Activated CD4-positive, alpha-beta T cell treated with anti-CD3 and anti-CD28 coated beads for 36 hours (primary cell): ENCODE data around the gene HSPE1. TPM values are rescaled to one million over a fixed set of nuclear protein-coding genes. Genes with fewer than 3 reads are reported as not detected.
"Not testable (repeated sequence)": the region's sequence is repeated elsewhere in the genome, so short reads cannot be mapped to it uniquely, and the experiment has no call there.

Experiments
- ATAC-seq: fragments of 200-7000 bp; cut with Tn5 transposase; one replicate; pipeline ENCODE4 v1.10.0; 2021; ENCODE audit warnings: mild to moderate bottlenecking, moderate library complexity
- CTCF ChIA-PET: fragments of 350-600 bp; sonication (Branson Sonifier 250); formaldehyde crosslinking; loops from one replicate; lab custom pipeline; 2021; ENCODE audit warnings: antibody characterized with exemption; lab: Charles Lee
- POLR2A ChIA-PET: fragments of 350-600 bp; sonication (Branson Sonifier 250); formaldehyde crosslinking; loops from one replicate; lab custom pipeline; 2021; ENCODE audit warnings: antibody characterized with exemption, inconsistent platforms; lab: Charles Lee
- DNase-seq: peaks from one replicate; pipeline ENCODE4 v3.0.0-alpha.2; 2020
- H3K27ac Mint-ChIP-seq: one replicate; pipeline ENCODE4 v1.8.0; 2021; ENCODE audit warnings: mixed read lengths
- H3K27me3 Mint-ChIP-seq: one replicate; pipeline ENCODE4 v1.8.0; 2021; ENCODE audit warnings: mixed read lengths
- H3K36me3 Mint-ChIP-seq: one replicate; pipeline ENCODE4 v1.8.0; 2021; ENCODE audit warnings: low read depth, mixed read lengths
- H3K4me1 Mint-ChIP-seq: one replicate; pipeline ENCODE4 v1.8.0; 2021; ENCODE audit warnings: mixed read lengths
- H3K4me3 Mint-ChIP-seq: one replicate; pipeline ENCODE4 v1.8.0; 2021; ENCODE audit warnings: mild to moderate bottlenecking, moderate library complexity, mixed read lengths
- H3K9me3 Mint-ChIP-seq: one replicate; pipeline ENCODE4 v1.8.0; 2021; ENCODE audit warnings: low read depth, mixed read lengths
- intact Hi-C, 2 experiments: fragments of 100-400 bp; cut with DNase I in 1 of 2; cut with micrococcal nuclease in 1 of 2; formaldehyde crosslinking; loops; one replicate each; pipeline versions ENCODE4 v1.14.2 to v1.15.1; 2022 to 2024; cut with DNase I, micrococcal nuclease
- total RNA-seq, 2 experiments: library from RNA; stranded (reverse); gene quantifications; one replicate each; pipeline ENCODE4 v1.2.3, GENCODE V29; 2021

HSPE1 gene
- total RNA-seq: 100 to 1,000 TPM; 250 to 356 TPM

GRCh38 chr2:197499594-197500502, at the start of gene HSPE1, which contains the start of gene HSPD1:
Gene HSPE1, plus strand, starts transcription at chr2:197500379. Its CDS starts 58 bp downstream, at chr2:197500437.
Gene HSPD1, minus strand, starts transcription at chr2:197499840. Its CDS starts 992 bp downstream, at chr2:197498848.
- H3K4me1 Mint-ChIP-seq: peaks cover 57% of the 10 kb centered on the region
- intact Hi-C loops: loop anchor here (1.0 to 10.0 kb wide), 14 partner anchors 15 to 1329 kb away; partner anchors contain the start of genes COQ10B (in 2 of the 2), MARS2 (in 2 of the 2), SF3B1 (in 2 of the 2) and STK17B (in 2 of the 2)
- CTCF ChIA-PET: interaction anchor here (0.6 to 1.3 kb wide), 6 partner anchors 17 to 521 kb away, joined by 3 to 9 read pairs (median 3); partner anchors contain the start of gene SF3B1

GRCh38 chr2:197450465-197450864, 49.7 kb upstream of the HSPE1 start:
- Mint-ChIP-seq H3K9me3 (no peaks in the 10 kb centered on the region), H3K27ac (no peak overlapping the region), H3K4me1 (peaks cover 22% of the 10 kb centered on the region), H3K36me3 (no peaks in the 10 kb centered on the region), H3K4me3 (no peak overlapping the region), H3K27me3 (no peaks in the 10 kb centered on the region)
- ChIA-PET POLR2A (interaction anchor here (1.0 to 1.3 kb wide), 3 partner anchors 14 to 49 kb away, joined by 3 to 10 read pairs (median 4); partner anchors contain the start of genes HSPD1 and SF3B1), CTCF (no interaction called here)
- ATAC-seq (no peak), DNase-seq (no peak)
- intact Hi-C loops: loop anchor here in 1 of 2 experiments (5.0 kb wide), 1 partner anchor 257 kb away; the partner anchor contains the start of gene MARS2

More at GRCh38 chr2:197499594-197500502, at the start of gene HSPE1, which contains the start of gene HSPD1:
- ATAC-seq (peak; percentile 88), DNase-seq (peak; percentile 99)
- peaks cover 83% of the 10 kb centered on the region for H3K36me3 Mint-ChIP-seq
- H3K9me3 Mint-ChIP-seq: no peaks in the 10 kb centered on the region
- POLR2A ChIA-PET: interaction anchor here (0.6 to 2.7 kb wide), 17 partner anchors 9 to 701 kb away, joined by 3 to 29 read pairs (median 4); partner anchors contain the start of genes COQ10B, GTF3C3, MARS2 and MOB4
- peak within 1 kb of the TSS; percentile 92 for H3K4me3 Mint-ChIP-seq
- no peaks in the 10 kb centered on the region for H3K27me3 Mint-ChIP-seq
- H3K27ac Mint-ChIP-seq: peak within 1 kb of the TSS; percentile 97

- H3K36me3 Mint-ChIP-seq, H3K27ac Mint-ChIP-seq, ATAC-seq, H3K4me3 Mint-ChIP-seq, CTCF ChIA-PET, H3K27me3 Mint-ChIP-seq, H3K9me3 Mint-ChIP-seq: not testable (repeated sequence)
- peaks cover 27% of the 10 kb centered on the region for H3K4me1 Mint-ChIP-seq
- peak; percentile 25 for DNase-seq
- POLR2A ChIA-PET: interaction anchor here (1.0 to 1.3 kb wide), 3 partner anchors 14 to 49 kb away, joined by 3 to 10 read pairs (median 4); partner anchors contain the start of genes HSPD1 and SF3B1
- intact Hi-C loops: loop anchor here in 1 of 2 experiments (5.0 kb wide), 1 partner anchor 256 kb away; the partner anchor contains the start of gene MARS2
Observed at GRCh38 chr2:197450935-197451358, 49.2 kb upstream of the HSPE1 start.

- H3K27ac Mint-ChIP-seq: peak overlapping the region; percentile 96
- H3K4me3 Mint-ChIP-seq: peak overlapping the region; percentile 90
- H3K4me1 Mint-ChIP-seq: peaks cover 37% of the 10 kb centered on the region
- no peak for ATAC-seq
- no peak for DNase-seq
- intact Hi-C loops: loop anchor here (1.0 to 5.0 kb wide), 7 partner anchors 17 to 813 kb away; partner anchors contain the start of genes HSPE1 (in 2 of the 2), MARS2 (in 2 of the 2), SF3B1 (in 2 of the 2) and CCDC150 (in 1 of the 2)
- H3K36me3 Mint-ChIP-seq: peaks cover 1% of the 10 kb centered on the region
- ChIA-PET POLR2A (interaction anchor here (0.6 to 2.0 kb wide), 10 partner anchors 9 to 76 kb away, joined by 3 to 29 read pairs (median 6); partner anchors contain the start of genes HSPD1, HSPE1, MOB4 and SF3B1), CTCF (interaction anchor here (0.7 to 1.1 kb wide), 4 partner anchors 16 to 319 kb away, joined by 3 to 6 read pairs (median 4); no protein-coding TSS in a partner anchor)
- no peaks in the 10 kb centered on the region for H3K27me3 Mint-ChIP-seq
- H3K9me3 Mint-ChIP-seq: no peaks in the 10 kb centered on the region
Observed at GRCh38 chr2:197452754-197453122, 47.4 kb upstream of the HSPE1 start.

- intact Hi-C loops: loop anchor here (1.0 to 5.0 kb wide), 7 partner anchors 18 to 814 kb away; partner anchors contain the start of genes HSPE1 (in 2 of the 2), MARS2 (in 2 of the 2), SF3B1 (in 2 of the 2) and CCDC150 (in 1 of the 2)
- Mint-ChIP-seq H3K27ac (peak within 1 kb of the TSS; percentile 96), H3K27me3 (no peaks in the 10 kb centered on the region), H3K4me3 (peak within 1 kb of the TSS; percentile 90), H3K36me3 (peaks cover 1% of the 10 kb centered on the region), H3K9me3 (no peaks in the 10 kb centered on the region), H3K4me1 (peaks cover 41% of the 10 kb centered on the region)
- ATAC-seq: peak; percentile 93
- ChIA-PET CTCF (interaction anchor here (0.7 to 1.1 kb wide), 4 partner anchors 17 to 319 kb away, joined by 3 to 6 read pairs (median 4); no protein-coding TSS in a partner anchor), POLR2A (interaction anchor here (0.5 to 2.0 kb wide), 14 partner anchors 8 to 326 kb away, joined by 3 to 29 read pairs (median 4); partner anchors contain the start of genes HSPD1, HSPE1, MOB4 and SF3B1)
- peak; percentile 99 for DNase-seq
Observed at GRCh38 chr2:197453123-197453913, 46.9 kb upstream of the HSPE1 start, which contains the start of gene COQ10B. Gene COQ10B, plus strand, starts transcription at chr2:197453552. Its CDS starts 9 bp downstream, at chr2:197453561.

GRCh38 chr2:197453914-197454398, 46.2 kb upstream of the HSPE1 start:
- ChIA-PET POLR2A (interaction anchor here (0.5 to 2.0 kb wide), 8 partner anchors 13 to 225 kb away, joined by 3 to 29 read pairs (median 4); partner anchors contain the start of genes HSPD1, HSPE1, MOB4 and SF3B1), CTCF (interaction anchor here (1.1 kb wide), 1 partner anchor 19 kb away, joined by 4 read pairs; no protein-coding TSS in a partner anchor)
- DNase-seq (no peak), ATAC-seq (peak; percentile 58)
- Mint-ChIP-seq H3K4me1 (peaks cover 43% of the 10 kb centered on the region), H3K27ac (peak overlapping the region; percentile 96), H3K36me3 (peaks cover 1% of the 10 kb centered on the region), H3K9me3 (no peaks in the 10 kb centered on the region), H3K4me3 (peak overlapping the region; percentile 90), H3K27me3 (no peaks in the 10 kb centered on the region)
- intact Hi-C loops: loop anchor here (1.0 to 5.0 kb wide), 7 partner anchors 19 to 815 kb away; partner anchors contain the start of genes HSPE1 (in 2 of the 2), MARS2 (in 2 of the 2), SF3B1 (in 2 of the 2) and CCDC150 (in 1 of the 2)

GRCh38 chr2:197454923-197455322, 45.3 kb upstream of the HSPE1 start:
- peaks cover 52% of the 10 kb centered on the region for H3K4me1 Mint-ChIP-seq
- ChIA-PET POLR2A (interaction anchor here (0.7 to 1.1 kb wide), 2 partner anchors 40 to 655 kb away, joined by 3 read pairs; no protein-coding TSS in a partner anchor), CTCF (interaction anchor here (1.0 kb wide), 1 partner anchor 22 kb away, joined by 3 read pairs; no protein-coding TSS in a partner anchor)
- DNase-seq: no peak
- intact Hi-C loops: loop anchor here in 1 of 2 experiments (5.0 kb wide), 1 partner anchor 252 kb away; the partner anchor contains the start of gene MARS2
- peaks cover 7% of the 10 kb centered on the region for H3K36me3 Mint-ChIP-seq
- no peaks in the 10 kb centered on the region for H3K9me3 Mint-ChIP-seq
- ATAC-seq: no peak
- H3K27me3 Mint-ChIP-seq: no peaks in the 10 kb centered on the region
- peak overlapping the region; percentile 90 for H3K4me3 Mint-ChIP-seq
- H3K27ac Mint-ChIP-seq: peak overlapping the region; percentile 96

- POLR2A ChIA-PET: interaction anchor here (0.7 to 1.1 kb wide), 2 partner anchors 40 to 656 kb away, joined by 3 read pairs; no protein-coding TSS in a partner anchor
- Mint-ChIP-seq H3K27me3 (no peaks in the 10 kb centered on the region), H3K4me3 (peak overlapping the region; percentile 90), H3K9me3 (no peaks in the 10 kb centered on the region), H3K36me3 (peaks cover 7% of the 10 kb centered on the region), H3K27ac (peak overlapping the region; percentile 47), H3K4me1 (peaks cover 52% of the 10 kb centered on the region)
- CTCF ChIA-PET: interaction anchor here (0.6 to 1.0 kb wide), 3 partner anchors 13 to 41 kb away, joined by 3 read pairs; no protein-coding TSS in a partner anchor
- ATAC-seq (no peak), DNase-seq (no peak)
- intact Hi-C loops: no loop called here
Observed at GRCh38 chr2:197455428-197455827, 44.8 kb upstream of the HSPE1 start.

- ChIA-PET POLR2A (no interaction called here), CTCF (interaction anchor here (0.6 kb wide), 1 partner anchor 590 kb away, joined by 3 read pairs; no protein-coding TSS in a partner anchor)
- H3K4me1 Mint-ChIP-seq: peaks cover 28% of the 10 kb centered on the region
- intact Hi-C loops: no loop called here
- H3K36me3 Mint-ChIP-seq: peaks cover 21% of the 10 kb centered on the region
- H3K9me3 Mint-ChIP-seq: no peaks in the 10 kb centered on the region
- no peak overlapping the region for H3K27ac Mint-ChIP-seq
- no peak for ATAC-seq
- H3K4me3 Mint-ChIP-seq: no peak overlapping the region
- no peak for DNase-seq
- H3K27me3 Mint-ChIP-seq: no peaks in the 10 kb centered on the region
Observed at GRCh38 chr2:197460649-197461048, 39.5 kb upstream of the HSPE1 start.
